Lower leg skin (tissue), 4 donors: Measurements from ENCODE around the gene C14orf180. TPM values are rescaled to one million over a fixed set of nuclear protein-coding genes. Genes with fewer than 3 reads are reported as not detected.

Source experiments
- DNase-seq, 2 donors: peaks; one replicate each; pipeline ENCODE4 v3.0.0-alpha.2; 2019; ENCODE audit warnings: low spot score in 2 of 2
- H3K4me3 ChIP-seq: fragments of 200-600 bp; sonication (generic); 2 replicates; pipeline ENCODE4 v1.5.1; 2017; ENCODE audit warnings: mild to moderate bottlenecking, low read depth; ENCODE audit not compliant: poor library complexity, severe bottlenecking
- CTCF ChIP-seq, 3 donors: fragments of 450-650 bp; IDR thresholded peaks; one replicate each; pipeline ENCODE4 v1.5.1; 2016; ENCODE audit warnings: antibody characterized with exemption in 3 of 3, mild to moderate bottlenecking in 3 of 3, moderate library complexity in 2 of 3
- POLR2A ChIP-seq, 2 donors: fragments of 450-650 bp; IDR thresholded peaks; one replicate each; pipeline ENCODE4 v1.6.1; 2016 to 2017; ENCODE audit warnings: antibody characterized with exemption in 2 of 2, mild to moderate bottlenecking in 1 of 2, moderate library complexity in 1 of 2
- WGBS, 2 donors: methylation state at CpG; one replicate each; pipeline ENCODE4 v1.1.5; 2018; 5-methylcytosine and 5-hydroxymethylcytosine counted together
- intact Hi-C: fragments of 100-400 bp; cut with DNase I; formaldehyde crosslinking; loops from one replicate; pipeline ENCODE4 v1.15.0; 2023; ENCODE audit warnings: low total_unique reads
- total RNA-seq, 4 donors: library from RNA; depleted of rRNA; stranded (reverse); fragments of >200 nt; gene quantifications; one replicate each; pipeline ENCODE4 v1.1.0, GENCODE V29; 2016

C14orf180 gene
- total RNA-seq, 4 donors from 2014 or later: 0.98 TPM; not detected in 3

- intact Hi-C loops: no loop called here
- H3K4me3 ChIP-seq: no peak overlapping the region
- TF ChIP-seq CTCF (IDR thresholded peaks at IDR 0.05) (no peak), POLR2A (IDR thresholded peaks at IDR 0.05) (no peak)
- 58 to 75% methylated on average over 13 to 19 of the region's 19 CpGs for WGBS, 2 donors
- no peak for DNase-seq
Measured at GRCh38 chr14:104586832-104587620, 7.5 kb downstream of the C14orf180 start.

- H3K4me3 ChIP-seq: no peak overlapping the region
- intact Hi-C loops: no loop called here
- 48 to 66% methylated on average over 14 to 19 of the region's 19 CpGs for WGBS, 2 donors
- DNase-seq: no peak
- no peak for TF ChIP-seq CTCF (IDR thresholded peaks at IDR 0.05)
- no peak for TF ChIP-seq POLR2A (IDR thresholded peaks at IDR 0.05)
Measured at GRCh38 chr14:104587641-104588040, 8.1 kb downstream of the C14orf180 start.

GRCh38 chr14:104588066-104588857, 8.7 kb downstream of the C14orf180 start:
- 83% methylated on average over 13 to 25 of the region's 38 CpGs for WGBS, 2 donors
- no peak for DNase-seq
- H3K4me3 ChIP-seq: no peak overlapping the region
- TF ChIP-seq POLR2A (IDR thresholded peaks at IDR 0.05) (no peak), CTCF (IDR thresholded peaks at IDR 0.05) (no peak)
- intact Hi-C loops: no loop called here

- 73 to 76% methylated on average over 24 to 25 of the region's 26 CpGs for WGBS, 2 donors
- no peak overlapping the region for H3K4me3 ChIP-seq
- TF ChIP-seq CTCF (IDR thresholded peaks at IDR 0.05) (no peak), POLR2A (IDR thresholded peaks at IDR 0.05) (no peak)
- no peak for DNase-seq
- intact Hi-C loops: no loop called here
Measured at GRCh38 chr14:104589338-104590195, 10.0 kb downstream of the C14orf180 start.

- DNase-seq: no peak
- WGBS, 2 donors: 80 to 81% methylated on average over 22 to 23 of the region's 23 CpGs
- intact Hi-C loops: no loop called here
- no peak for TF ChIP-seq CTCF (IDR thresholded peaks at IDR 0.05)
- no peak for TF ChIP-seq POLR2A (IDR thresholded peaks at IDR 0.05)
- no peak overlapping the region for H3K4me3 ChIP-seq
Measured at GRCh38 chr14:104590240-104590965, 10.8 kb downstream of the C14orf180 start.
